GM20431 (cell line): ENCODE data around the gene MFAP4.

Experiments used
- in situ Hi-C: fragments of 300-500 bp; cut with MseI, MboI; formaldehyde crosslinking; loops from one replicate; pipeline ENCODE4 v1.15.0; 2020; ENCODE audit warnings: low sequenced_read_pairs; ENCODE audit not compliant: unreplicated experiment

MFAP4 gene

DNA sequence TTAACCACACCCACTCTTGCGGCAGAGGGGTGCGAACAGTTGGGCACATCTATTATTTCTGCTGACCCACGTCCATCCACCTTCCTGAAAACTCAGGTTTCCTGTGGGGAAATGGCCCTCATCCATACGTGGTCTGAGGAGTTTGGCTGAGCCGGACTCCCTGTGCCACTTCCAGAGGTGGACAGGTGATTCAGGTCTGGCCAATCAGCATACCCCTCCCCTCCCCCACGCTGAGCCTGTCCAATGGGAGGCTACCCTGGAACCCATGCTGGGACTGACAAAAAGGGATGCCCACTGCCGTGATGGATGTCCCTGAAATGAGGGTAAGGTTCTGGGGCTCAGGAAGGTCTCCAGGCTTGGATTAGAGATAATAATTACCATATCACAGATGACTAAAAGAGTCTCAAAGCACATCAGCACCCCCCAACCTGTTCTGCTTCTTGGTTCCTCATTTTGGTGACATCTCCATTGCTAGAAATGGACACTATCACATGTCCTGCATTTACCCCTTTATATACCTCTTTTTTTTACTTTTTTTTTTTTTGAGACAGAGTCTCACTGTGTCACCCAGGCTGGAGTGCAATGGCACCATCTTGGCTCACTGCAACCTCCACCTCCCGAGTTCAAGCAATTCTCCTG is 14.0 kb downstream of the MFAP4 start:
- in situ Hi-C loops: no loop called here

- in situ Hi-C loops: no loop called here
Measured at GRCh38 chr17:19372439-19372838, 14.6 kb downstream of the MFAP4 start.

GRCh38 chr17:19372011-19372370 is 15.0 kb downstream of the MFAP4 start:
- in situ Hi-C loops: no loop called here

DNA sequence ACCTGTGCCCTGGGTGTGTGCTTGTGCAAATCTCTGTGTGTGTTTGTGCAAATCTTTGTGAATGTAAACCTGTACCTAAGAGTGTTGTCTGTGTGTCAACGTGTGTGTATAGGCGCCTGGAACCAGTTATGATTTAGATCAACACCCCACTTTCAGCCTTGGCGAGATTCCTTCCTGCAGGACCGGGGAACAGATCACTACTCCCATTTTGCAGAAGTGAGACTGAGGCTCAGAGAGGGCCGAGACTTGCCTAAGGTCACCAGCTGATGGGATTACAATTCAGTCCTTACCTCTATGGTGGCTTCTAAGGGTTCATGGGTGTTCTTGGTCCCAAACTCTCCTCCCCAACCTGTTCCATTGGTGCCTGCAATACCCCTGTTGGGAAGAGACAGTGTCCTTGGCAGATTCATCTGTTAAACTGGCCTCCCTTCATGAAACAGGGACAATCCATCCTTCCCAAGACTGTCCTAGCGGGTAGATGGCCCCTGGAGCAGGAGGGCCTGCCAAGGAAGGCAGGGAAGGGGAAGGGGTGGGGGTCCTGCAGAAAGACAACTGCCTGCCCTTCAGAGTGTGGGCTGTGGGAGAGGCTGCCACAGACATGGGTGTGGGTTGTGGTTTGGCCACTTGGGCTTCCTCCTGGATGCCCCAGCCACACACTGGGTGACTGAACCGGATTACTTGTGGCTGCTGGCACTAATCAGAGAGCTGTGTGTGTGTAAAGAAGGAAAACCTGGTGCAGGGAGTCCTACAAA is 15.6 kb downstream of the MFAP4 start:
- in situ Hi-C loops: no loop called here

DNA sequence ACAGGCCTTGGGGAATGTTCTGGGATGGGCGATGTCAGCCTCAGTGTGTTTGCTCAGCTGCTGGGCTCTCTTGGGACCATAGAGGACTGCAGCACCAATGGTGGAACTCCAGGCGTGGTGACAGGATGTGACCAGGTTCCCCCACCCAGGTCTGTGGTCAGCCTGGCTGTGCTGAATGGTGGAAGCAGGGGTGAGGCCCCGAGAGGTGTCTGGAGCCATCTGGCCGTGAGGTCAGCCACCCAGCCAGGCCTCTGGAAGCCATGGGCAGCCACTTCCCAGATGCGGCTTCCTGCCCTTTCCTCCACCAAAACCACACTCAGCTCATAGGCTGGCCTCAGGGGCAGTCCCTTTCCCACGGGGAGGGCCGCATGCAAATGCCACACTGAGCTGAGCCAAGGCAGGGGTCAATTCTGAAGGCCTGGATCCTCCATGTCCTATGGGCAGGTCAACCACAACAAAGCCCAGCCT is 16.5 kb downstream of the MFAP4 start:
- in situ Hi-C loops: no loop called here

- in situ Hi-C loops: loop anchor here (10.0 kb wide), 1 partner anchor 85 kb away; no protein-coding TSS in a partner anchor
Measured at GRCh38 chr17:19369846-19370492, 17.0 kb downstream of the MFAP4 start.

- in situ Hi-C loops: loop anchor here (10.0 kb wide), 1 partner anchor 86 kb away; no protein-coding TSS in a partner anchor
Measured at GRCh38 chr17:19369107-19369778, 17.7 kb downstream of the MFAP4 start.

DNA sequence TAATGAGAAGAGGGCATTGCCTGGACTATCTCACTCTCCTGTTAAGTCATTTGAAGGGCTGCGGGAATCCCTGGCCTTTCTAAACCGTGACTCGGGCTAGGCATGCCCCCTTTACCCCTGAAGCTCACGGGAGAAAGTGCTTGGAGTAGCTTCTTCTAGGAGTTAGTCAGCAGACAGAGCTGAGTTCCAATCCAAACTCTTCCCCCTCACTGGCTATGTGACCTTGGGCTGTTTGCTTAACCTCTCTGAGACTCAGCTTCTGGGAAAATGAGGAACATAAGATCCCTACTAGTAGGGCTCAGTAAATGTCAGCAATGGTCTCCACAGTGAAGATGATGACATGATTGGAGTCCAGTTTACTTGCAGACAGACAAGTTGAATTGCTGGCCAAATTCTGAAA is 18.8 kb downstream of the MFAP4 start:
- in situ Hi-C loops: loop anchor here (10.0 kb wide), 1 partner anchor 87 kb away; no protein-coding TSS in a partner anchor

- in situ Hi-C loops: loop anchor here (10.0 kb wide), 1 partner anchor 88 kb away; no protein-coding TSS in a partner anchor
Measured at GRCh38 chr17:19366637-19366972, 20.4 kb downstream of the MFAP4 start.

GRCh38 chr17:19365833-19366636 is 21.0 kb downstream of the MFAP4 start:
- in situ Hi-C loops: loop anchor here (10.0 kb wide), 1 partner anchor 89 kb away; no protein-coding TSS in a partner anchor

GRCh38 chr17:19365499-19365817 is 21.5 kb downstream of the MFAP4 start:
- in situ Hi-C loops: loop anchor here (10.0 kb wide), 1 partner anchor 89 kb away; no protein-coding TSS in a partner anchor

DNA sequence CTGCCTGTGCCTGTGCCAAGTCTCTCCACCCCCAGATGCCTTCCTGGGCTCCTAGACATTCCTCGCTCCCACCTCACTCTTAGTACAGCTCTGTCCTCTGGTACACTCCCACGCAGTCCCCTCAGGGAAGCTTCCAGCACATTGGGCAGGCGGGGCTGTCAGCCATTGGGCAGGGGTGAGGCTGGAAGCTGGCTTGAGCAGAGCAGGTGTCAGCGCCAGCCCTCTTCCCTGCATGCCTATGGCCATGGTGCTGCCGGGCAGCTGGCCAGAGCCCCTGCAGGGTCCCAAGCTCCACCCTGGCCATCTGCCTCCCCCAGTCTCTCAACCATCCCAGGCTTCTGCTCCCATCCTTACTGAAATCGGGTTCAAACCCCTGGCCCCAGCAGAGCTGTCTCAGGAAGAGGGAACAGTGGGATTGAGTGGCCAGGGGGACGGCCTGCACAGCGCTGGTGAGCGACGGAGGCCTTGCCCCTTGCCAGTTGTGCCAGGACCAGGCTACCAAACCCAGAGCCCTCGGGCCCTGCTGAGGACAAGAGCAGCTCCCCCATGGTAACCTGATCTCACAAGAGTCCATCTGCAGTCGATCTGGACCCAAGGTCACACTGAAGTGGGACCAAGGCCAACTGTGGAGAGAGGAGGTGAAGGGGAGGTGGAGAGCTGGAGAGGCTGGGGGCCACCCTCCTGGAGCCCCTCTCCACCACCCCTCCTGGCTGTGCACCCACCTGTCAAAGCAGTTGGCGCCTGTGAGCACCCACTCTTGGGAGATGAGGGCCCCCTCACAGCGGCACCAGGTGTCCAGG is 22.1 kb downstream of the MFAP4 start:
- in situ Hi-C loops: loop anchor here (10.0 kb wide), 1 partner anchor 90 kb away; no protein-coding TSS in a partner anchor

- in situ Hi-C loops: loop anchor here (10.0 kb wide), 1 partner anchor 91 kb away; no protein-coding TSS in a partner anchor
Measured at GRCh38 chr17:19363460-19364035, 23.4 kb downstream of the MFAP4 start.

- in situ Hi-C loops: loop anchor here (10.0 kb wide), 1 partner anchor 92 kb away; no protein-coding TSS in a partner anchor
Measured at GRCh38 chr17:19363114-19363438, 23.9 kb downstream of the MFAP4 start.

GRCh38 chr17:19362277-19363113 is 24.5 kb downstream of the MFAP4 start, which contains the start of gene B9D1:
Gene B9D1, minus strand, starts transcription at chr17:19362723. Its CDS starts 154 bp downstream, at chr17:19362569.
- in situ Hi-C loops: loop anchor here (10.0 kb wide), 1 partner anchor 92 kb away; no protein-coding TSS in a partner anchor

- in situ Hi-C loops: loop anchor here (10.0 kb wide), 1 partner anchor 93 kb away; no protein-coding TSS in a partner anchor
Measured at GRCh38 chr17:19361944-19362276, 25.1 kb downstream of the MFAP4 start.

GRCh38 chr17:19361326-19361725 is 25.7 kb downstream of the MFAP4 start:
- in situ Hi-C loops: loop anchor here (10.0 kb wide), 1 partner anchor 93 kb away; no protein-coding TSS in a partner anchor
